CD1c-positive myeloid dendritic cell (primary cell): ENCODE measurements around the gene TRANK1.

Experiments
- DNase-seq: peaks from one replicate; pipeline ENCODE4 v3.0.0-alpha.2; 2016; ENCODE audit errors: extremely low spot score

Gene TRANK1

GRCh38 chr3:36803091-36803791, 141.6 kb downstream of the TRANK1 start:
- DNase-seq, result no peak

DNA sequence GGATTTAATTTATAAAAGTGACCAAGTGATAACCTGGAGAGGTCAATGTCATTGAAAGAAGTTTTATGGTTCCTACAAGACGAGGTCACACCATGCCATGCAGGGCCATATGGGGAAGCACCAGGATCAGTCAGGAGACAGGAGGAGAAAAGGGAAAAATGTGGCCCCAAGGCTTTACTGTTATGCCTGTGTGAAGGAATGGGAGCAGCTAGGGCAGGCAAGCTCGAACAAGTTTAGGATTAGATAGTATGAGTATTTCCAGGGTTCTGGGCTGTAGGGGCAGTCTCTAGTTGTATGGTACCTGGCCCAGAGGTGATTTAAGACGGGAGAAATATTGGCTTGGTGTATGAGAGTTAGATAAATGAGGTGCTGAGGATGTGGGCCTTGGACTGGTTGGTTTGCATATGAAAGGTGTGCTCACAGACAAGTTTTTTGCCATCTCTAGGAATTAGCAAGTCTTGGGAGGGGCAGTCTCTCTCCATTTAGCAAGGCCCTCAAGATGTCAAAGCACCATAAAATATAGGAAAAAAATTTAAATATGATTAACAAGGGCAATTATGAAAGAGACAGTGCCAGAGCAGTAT, 144.2 kb downstream of the TRANK1 start:
- DNase-seq, result no peak

DNA sequence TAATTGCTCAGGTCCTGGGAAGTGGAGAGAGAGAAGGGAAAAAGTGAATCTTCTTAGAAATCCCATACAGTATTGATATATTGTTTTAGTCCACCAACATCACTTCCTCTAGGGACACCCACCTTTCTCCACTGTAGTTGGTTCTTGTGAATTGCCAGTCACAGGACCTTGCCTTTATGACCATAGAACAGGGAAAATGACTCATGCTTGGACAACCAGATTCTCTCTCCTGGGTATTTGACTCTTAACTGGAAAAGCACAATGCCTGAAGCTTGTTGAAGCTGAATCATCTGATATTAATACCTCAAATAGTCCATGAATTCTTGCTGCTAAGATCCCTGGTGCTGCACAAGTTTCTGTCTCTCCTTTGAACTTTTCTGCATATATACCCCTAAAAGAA, 148.0 kb downstream of the TRANK1 start:
- DNase-seq, result peak; percentile 37

DNA sequence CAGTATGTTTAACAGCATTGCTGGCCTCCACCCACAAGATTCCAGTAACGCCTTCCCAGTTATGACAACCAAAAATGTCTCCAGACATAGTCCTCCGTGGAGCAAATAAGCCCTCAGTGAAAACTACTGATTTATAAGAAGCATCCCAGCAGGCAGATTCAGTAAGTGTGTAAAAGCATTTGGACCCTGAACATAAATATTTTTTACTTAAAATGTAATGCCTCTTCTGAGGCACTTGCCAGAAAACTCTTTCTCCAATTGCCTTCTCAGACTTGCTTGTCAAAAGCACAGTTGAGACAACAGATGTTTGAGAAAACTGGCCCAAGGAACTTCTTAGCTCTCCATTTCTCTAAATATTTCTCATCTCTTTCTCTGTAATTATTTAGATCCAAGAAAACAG, 148.7 kb downstream of the TRANK1 start:
- no peak for DNase-seq

GRCh38 chr3:36795622-36796021, 149.2 kb downstream of the TRANK1 start:
- DNase-seq, result no peak

- DNase-seq, result no peak
Measured at GRCh38 chr3:36792342-36792741, 152.5 kb downstream of the TRANK1 start.

- DNase-seq, result no peak
Measured at GRCh38 chr3:36790765-36791164, 154.1 kb downstream of the TRANK1 start.

- DNase-seq, result peak; percentile 90
Measured at GRCh38 chr3:36786921-36787890, 157.6 kb downstream of the TRANK1 start.

DNA sequence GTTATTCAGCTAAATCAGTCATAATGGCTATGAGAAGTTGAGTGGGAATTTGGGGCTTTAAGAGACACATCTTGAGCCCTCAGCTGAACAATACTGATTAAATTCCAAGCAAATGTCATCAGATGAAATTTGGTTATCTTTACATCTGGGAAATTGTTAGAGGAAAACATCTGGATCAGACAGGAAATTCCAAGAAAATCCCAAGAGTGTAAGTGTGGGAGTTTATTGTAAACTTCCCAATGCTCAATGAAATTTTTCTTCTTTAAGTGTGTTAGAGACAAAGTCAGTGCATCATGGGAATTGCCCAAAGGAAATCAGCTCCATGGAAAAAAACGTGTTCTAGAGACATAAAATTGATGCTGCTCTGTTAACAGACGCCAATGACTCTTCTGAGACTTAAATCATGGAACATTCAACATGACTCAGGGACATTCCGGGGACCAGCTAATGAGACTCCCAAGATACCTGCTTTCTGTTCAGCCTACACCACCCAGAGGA, 160.7 kb downstream of the TRANK1 start:
- no peak for DNase-seq

DNA sequence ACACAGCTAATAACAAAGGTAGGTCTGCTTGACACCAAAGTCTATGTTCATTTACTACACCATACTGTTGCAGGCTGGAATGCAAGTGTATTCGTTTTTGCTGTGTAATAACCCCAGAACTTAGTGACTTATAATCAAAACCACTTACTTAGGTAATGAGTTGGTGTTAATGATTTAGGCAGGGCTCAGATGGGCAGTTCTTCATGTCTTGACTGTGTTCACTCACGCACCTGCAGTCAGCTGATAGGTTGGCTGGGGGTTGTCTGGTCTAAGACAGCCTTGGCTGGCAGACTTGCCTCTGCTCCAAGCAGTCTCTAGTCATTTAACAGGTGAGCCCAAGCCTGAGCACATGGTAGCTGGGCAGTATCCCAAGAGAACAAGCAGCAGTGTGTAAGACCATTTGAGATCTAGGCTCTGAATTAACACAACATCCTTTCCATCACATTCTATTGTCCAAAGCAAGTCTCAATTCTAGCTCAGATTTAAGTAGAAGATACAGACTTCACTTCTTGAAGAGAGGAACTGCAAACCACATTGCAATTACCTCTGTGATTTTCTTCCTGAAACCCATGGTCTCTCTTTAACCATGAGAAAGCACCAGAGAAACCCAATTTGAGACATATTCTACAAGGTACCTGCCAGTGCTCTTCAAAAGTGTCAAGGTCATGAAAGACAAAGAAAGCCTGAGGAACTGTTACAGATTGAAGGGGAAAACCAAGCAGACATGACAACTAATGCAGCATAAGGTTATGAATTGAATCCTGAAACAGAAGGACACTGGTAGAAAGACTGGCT, 167.2 kb downstream of the TRANK1 start:
- no peak for DNase-seq
